Muscle layer of duodenum (tissue), 2 donors: ENCODE measurements around the gene PRDM5.

Experiments used
- H3K27ac ChIP-seq: one replicate; pipeline ENCODE4 v1.7.0; 2013; ENCODE audit warnings: mild to moderate bottlenecking, low read length
- H3K27me3 ChIP-seq: one replicate; pipeline ENCODE4 v1.7.0; 2013; ENCODE audit warnings: low read depth, mild to moderate bottlenecking, control low read depth, low read length
- H3K36me3 ChIP-seq, 2 donors: one replicate each; pipeline ENCODE4 v1.7.0; 2013; ENCODE audit warnings: low read length in 2 of 2, control low read depth in 1 of 2, mild to moderate bottlenecking in 1 of 2; ENCODE audit not compliant: insufficient read depth in 2 of 2, control insufficient read depth in 1 of 2
- H3K4me1 ChIP-seq, 2 donors: one replicate each; pipeline ENCODE4 v1.7.0; 2013; ENCODE audit warnings: low read length in 2 of 2, mild to moderate bottlenecking in 2 of 2, control low read depth in 1 of 2, moderate library complexity in 1 of 2; ENCODE audit not compliant: insufficient read depth in 2 of 2, control insufficient read depth in 1 of 2
- H3K4me3 ChIP-seq, 2 donors: one replicate each; pipeline ENCODE4 v1.7.0; 2013; ENCODE audit warnings: low read length in 2 of 2, low read depth in 1 of 2, mild to moderate bottlenecking in 1 of 2
- H3K9me3 ChIP-seq, 2 donors: one replicate each; pipeline ENCODE4 v1.7.0; 2013; ENCODE audit warnings: low read length in 2 of 2, control low read depth in 1 of 2, mild to moderate bottlenecking in 1 of 2; ENCODE audit not compliant: control insufficient read depth in 1 of 2
- donor health status: healthy.

The PRDM5 gene

DNA sequence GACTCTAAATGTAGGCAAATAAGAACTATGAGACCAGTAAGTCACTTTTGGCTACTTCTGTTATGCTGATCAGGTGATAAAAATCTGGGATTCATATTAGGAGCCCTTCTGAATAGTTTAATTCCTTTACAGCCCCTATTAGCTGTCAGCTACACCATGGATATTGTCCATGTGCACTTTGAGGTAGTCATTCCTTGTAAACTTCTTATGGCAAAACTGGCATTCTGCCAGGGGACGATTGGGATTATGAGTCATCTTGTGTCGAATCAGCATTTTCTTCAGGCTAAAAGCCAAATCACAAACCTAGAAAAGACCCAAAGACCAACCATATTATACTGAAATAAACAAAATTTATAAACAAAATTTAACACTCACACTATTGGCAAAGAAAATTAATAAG, 227.6 kb downstream of the PRDM5 start:
- no peak overlapping the region for H3K27ac ChIP-seq
- H3K4me3 ChIP-seq: no peak overlapping the region
- no peaks in the 10 kb centered on the region for H3K9me3 ChIP-seq
- H3K4me1 ChIP-seq: peaks cover 0 to 15% of the 10 kb centered on the region in 2 donors
- no peaks in the 10 kb centered on the region for H3K36me3 ChIP-seq
- no peaks in the 10 kb centered on the region for H3K27me3 ChIP-seq

DNA sequence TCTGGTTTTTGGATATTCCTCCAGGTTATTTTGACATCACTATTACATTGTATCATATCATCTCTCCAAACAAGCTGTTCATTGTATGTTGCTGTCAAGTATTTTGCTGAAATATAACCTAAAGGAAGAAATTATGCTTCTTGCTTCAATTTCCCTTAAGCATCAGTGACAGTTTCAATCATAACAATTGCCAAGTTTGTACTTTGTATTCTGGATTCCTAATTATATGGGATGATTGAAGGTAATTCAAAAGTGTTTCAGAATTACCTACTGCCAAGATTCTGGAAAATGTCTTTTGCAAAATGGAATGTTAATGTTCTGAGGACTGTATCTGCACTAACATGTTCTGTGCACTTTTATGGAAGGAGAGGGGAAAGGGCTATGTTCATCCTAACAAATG, 228.7 kb downstream of the PRDM5 start:
- Histone ChIP-seq H3K27me3 (no peaks in the 10 kb centered on the region), H3K36me3 (no peaks in the 10 kb centered on the region), H3K27ac (no peak overlapping the region), H3K4me1 (peaks cover 0 to 15% of the 10 kb centered on the region in 2 donors), H3K4me3 (no peak overlapping the region), H3K9me3 (no peaks in the 10 kb centered on the region)

GRCh38 chr4:120692964-120693363, 229.6 kb downstream of the PRDM5 start:
- H3K9me3 ChIP-seq: no peaks in the 10 kb centered on the region
- no peaks in the 10 kb centered on the region for H3K36me3 ChIP-seq
- no peak overlapping the region for H3K27ac ChIP-seq
- H3K4me3 ChIP-seq: no peak overlapping the region
- H3K27me3 ChIP-seq: no peaks in the 10 kb centered on the region
- peaks cover 0 to 15% of the 10 kb centered on the region in 2 donors for H3K4me1 ChIP-seq

DNA sequence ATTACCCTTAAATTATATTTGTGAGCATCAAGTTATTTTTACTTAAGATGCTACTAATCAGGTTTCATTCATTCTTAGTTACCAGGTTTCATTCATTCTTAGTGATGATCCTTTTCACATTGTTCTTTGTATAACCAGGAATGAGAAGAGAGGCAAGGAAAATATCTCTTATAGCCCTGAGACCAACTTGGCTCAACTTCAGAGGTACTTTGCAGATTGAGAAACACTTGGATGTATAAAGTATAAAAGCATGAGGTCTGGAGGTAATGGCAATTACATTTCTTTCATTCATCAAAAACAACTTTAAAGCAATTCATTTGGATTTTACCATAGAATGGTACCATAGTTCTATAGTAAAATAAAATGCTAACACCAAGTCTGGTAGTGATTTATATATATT, 231.0 kb downstream of the PRDM5 start:
- H3K36me3 ChIP-seq: no peaks in the 10 kb centered on the region
- H3K27me3 ChIP-seq: no peaks in the 10 kb centered on the region
- H3K4me3 ChIP-seq: no peak overlapping the region
- H3K9me3 ChIP-seq: no peaks in the 10 kb centered on the region
- H3K4me1 ChIP-seq: peaks cover 0 to 15% of the 10 kb centered on the region in 2 donors
- no peak overlapping the region for H3K27ac ChIP-seq

DNA sequence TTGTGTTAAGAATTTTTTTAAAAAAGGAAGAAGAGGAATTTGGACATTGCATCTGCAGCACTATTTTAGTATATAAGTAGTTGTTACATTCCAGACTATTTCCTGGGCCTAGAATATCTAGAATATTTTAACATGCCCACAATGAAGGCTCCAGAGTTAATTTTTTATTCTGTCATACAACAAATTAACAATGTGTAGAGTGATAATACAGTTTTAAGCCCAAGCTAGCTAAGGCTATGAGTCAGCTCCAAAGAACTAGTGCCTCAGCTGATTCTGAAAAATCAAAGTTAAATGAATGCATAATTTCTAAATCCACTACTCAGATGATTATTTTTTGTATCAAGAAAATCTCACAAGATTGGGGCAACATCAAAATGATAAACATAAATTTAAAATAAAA, 231.4 kb downstream of the PRDM5 start:
- H3K4me1 ChIP-seq: peaks cover 0 to 15% of the 10 kb centered on the region in 2 donors
- no peaks in the 10 kb centered on the region for H3K36me3 ChIP-seq
- H3K27ac ChIP-seq: no peak overlapping the region
- H3K9me3 ChIP-seq: no peaks in the 10 kb centered on the region
- no peak overlapping the region for H3K4me3 ChIP-seq
- no peaks in the 10 kb centered on the region for H3K27me3 ChIP-seq

DNA sequence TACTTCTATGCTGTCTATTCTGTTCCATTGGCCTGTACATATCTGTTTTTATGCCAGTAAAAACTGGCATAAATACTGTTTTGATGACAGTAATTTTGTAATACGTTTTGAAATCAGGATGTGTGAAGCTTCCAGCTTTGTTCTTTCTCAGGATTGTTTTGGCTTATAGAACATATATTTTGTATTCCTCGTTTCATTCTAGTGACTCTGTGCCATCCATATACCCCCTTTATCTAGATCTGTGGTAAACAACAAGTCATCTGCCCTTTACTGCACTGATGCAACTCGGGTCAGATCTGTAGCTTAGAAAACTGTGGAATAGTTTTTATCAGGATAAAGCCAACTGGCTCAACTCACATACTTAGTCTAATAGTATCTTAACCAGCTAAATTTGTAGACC, 233.7 kb downstream of the PRDM5 start:
- H3K4me1 ChIP-seq: peaks cover 0 to 2% of the 10 kb centered on the region in 2 donors
- no peaks in the 10 kb centered on the region for H3K9me3 ChIP-seq
- H3K36me3 ChIP-seq: no peaks in the 10 kb centered on the region
- H3K4me3 ChIP-seq: no peak overlapping the region
- H3K27me3 ChIP-seq: no peaks in the 10 kb centered on the region
- no peak overlapping the region for H3K27ac ChIP-seq

DNA sequence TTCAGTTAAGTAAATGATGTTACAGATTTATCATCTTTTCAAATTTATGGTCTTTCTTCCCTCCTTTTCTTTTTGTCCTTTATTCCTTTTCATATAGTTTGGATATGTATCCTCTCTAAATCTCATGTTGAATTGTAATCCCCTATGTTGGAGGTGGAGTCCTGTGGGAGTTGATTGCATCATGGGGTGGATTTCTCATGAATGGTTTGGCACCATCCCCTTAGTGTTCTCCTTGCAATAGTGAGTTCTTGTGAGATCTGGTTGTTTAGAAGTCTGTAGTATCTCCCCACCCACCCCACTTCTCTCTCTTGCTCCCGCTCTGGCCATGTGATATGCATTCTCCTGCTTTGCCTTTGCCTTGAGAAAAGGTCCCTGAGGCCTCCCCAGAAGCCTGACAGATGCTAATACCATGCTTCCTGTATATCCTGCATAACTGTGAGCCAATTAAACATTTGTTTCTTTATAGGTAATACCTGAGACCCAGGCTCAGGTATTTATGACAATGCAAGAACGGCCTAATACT, 236.7 kb downstream of the PRDM5 start:
- Histone ChIP-seq H3K27ac (no peak overlapping the region), H3K36me3 (no peaks in the 10 kb centered on the region), H3K9me3 (no peaks in the 10 kb centered on the region), H3K4me1 (no peaks in the 10 kb centered on the region), H3K4me3 (no peak overlapping the region), H3K27me3 (no peaks in the 10 kb centered on the region)

- no peaks in the 10 kb centered on the region for H3K36me3 ChIP-seq
- H3K27ac ChIP-seq: no peak overlapping the region
- no peaks in the 10 kb centered on the region for H3K27me3 ChIP-seq
- no peaks in the 10 kb centered on the region for H3K9me3 ChIP-seq
- H3K4me3 ChIP-seq: no peak overlapping the region
- no peaks in the 10 kb centered on the region for H3K4me1 ChIP-seq
These were observed 238.5 kb downstream of the PRDM5 start for GRCh38 chr4:120683897-120684540.

- no peaks in the 10 kb centered on the region for H3K36me3 ChIP-seq
- H3K27ac ChIP-seq: no peak overlapping the region
- no peak overlapping the region for H3K4me3 ChIP-seq
- no peaks in the 10 kb centered on the region for H3K9me3 ChIP-seq
- H3K27me3 ChIP-seq: no peaks in the 10 kb centered on the region
- no peaks in the 10 kb centered on the region for H3K4me1 ChIP-seq
These were observed 239.5 kb downstream of the PRDM5 start for GRCh38 chr4:120682981-120683380.

DNA sequence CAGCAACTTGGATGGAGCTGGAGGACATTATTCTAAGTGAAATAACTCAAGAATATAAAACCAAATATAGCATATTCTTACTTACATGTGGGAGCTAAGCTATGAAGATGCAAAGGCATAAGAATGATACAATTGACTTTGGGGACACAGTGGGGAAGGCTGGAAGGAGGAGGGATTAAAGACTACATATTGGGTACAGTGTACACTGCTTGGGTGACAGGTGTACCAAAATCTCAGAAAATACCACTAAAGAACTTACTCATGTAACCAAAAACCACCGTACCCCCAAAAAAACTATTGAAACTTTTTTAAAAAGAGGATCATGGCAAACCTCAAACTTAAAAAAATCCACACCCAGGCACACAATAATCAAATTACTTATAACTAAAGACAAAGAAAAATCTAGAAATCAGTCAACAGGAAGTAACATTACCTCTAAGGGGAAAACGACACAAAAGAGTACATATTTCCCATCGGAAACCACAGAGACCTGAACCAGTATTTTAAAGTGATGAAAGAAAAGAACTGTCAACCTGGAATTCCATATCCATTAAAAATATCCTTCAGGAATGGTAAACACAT, 241.8 kb downstream of the PRDM5 start:
- H3K36me3 ChIP-seq: no peaks in the 10 kb centered on the region
- no peaks in the 10 kb centered on the region for H3K9me3 ChIP-seq
- H3K27me3 ChIP-seq: no peaks in the 10 kb centered on the region
- H3K4me1 ChIP-seq: no peaks in the 10 kb centered on the region
- no peak overlapping the region for H3K4me3 ChIP-seq
- H3K27ac ChIP-seq: no peak overlapping the region

GRCh38 chr4:120673696-120674095, 248.8 kb downstream of the PRDM5 start:
- H3K4me1 ChIP-seq: no peaks in the 10 kb centered on the region
- no peak overlapping the region for H3K27ac ChIP-seq
- no peaks in the 10 kb centered on the region for H3K27me3 ChIP-seq
- H3K36me3 ChIP-seq: peaks cover 0 to 3% of the 10 kb centered on the region in 2 donors
- H3K4me3 ChIP-seq: no peak overlapping the region
- H3K9me3 ChIP-seq: peaks cover 0 to 10% of the 10 kb centered on the region in 2 donors
